K562 (cell line): ENCODE measurements around the gene C1QTNF7. TPM values are rescaled to one million over a fixed set of nuclear protein-coding genes. Genes with fewer than 3 reads are reported as not detected.

Experiments
- CHD7 ChIP-seq: fragments of 200-600 bp; sonication (generic); IDR thresholded peaks from one replicate; pipeline ENCODE4 v1.6.1; 2012; ENCODE audit warnings: mild to moderate bottlenecking, low read depth, low read length, inconsistent platforms
- ZNF431 ChIP-seq: sonication (generic); formaldehyde crosslinking; IDR thresholded peaks from 2 replicates; pipeline ENCODE4 v1.8.0; 2022; ENCODE audit warnings: mild to moderate bottlenecking, missing genetic modification reagents
- polyA plus RNA-seq, 8 experiments: library from polyadenylated mRNA; depleted of rRNA in 4 of 8; stranded (reverse) in 5 of 8; unstranded in 3 of 8; fragments of >200 nt; fragmentation: Nextera tagmentation in 2 of 8; fragmentation: Illumina TruSeq in 1 of 8; extraction: Ambion mirVana in 2 of 8; extraction: Trizol in 1 of 8; gene quantifications; 2 replicates each; pipeline versions ENCODE4 v1.2.1 to v1.2.3, GENCODE V29; 2011 to 2014; ENCODE audit warnings: inconsistent platforms in 1 of 8, missing spikeins in 1 of 8
- total RNA-seq, 7 experiments: library from RNA; depleted of rRNA in 6 of 7; stranded (reverse); fragments of >200 nt in 6 of 7; fragmentation: Illumina TruSeq in 2 of 7; extraction: Trizol in 2 of 7; gene quantifications; 2 replicates each; pipeline versions ENCODE4 v1.2.1 to v1.2.3, GENCODE V29; 2011 to 2021; ENCODE audit warnings: low replicate concordance in 1 of 7
- TF ChIP-seq, protein P1 (sequence below): sonication (generic); formaldehyde crosslinking; IDR thresholded peaks from 2 replicates; pipeline ENCODE4 v1.8.1; 2023; ENCODE audit warnings: mild to moderate bottlenecking, missing genetic modification reagents

The C1QTNF7 gene
- total and polyA plus RNA-seq, 9 of the 15 experiments (the other 6 are each of a cell fraction or from before 2014, with no cell fraction given) = not detected

- TF ChIP-seq CHD7 (no peak), ZNF431 (no peak)
- TF ChIP-seq, protein P1, sequence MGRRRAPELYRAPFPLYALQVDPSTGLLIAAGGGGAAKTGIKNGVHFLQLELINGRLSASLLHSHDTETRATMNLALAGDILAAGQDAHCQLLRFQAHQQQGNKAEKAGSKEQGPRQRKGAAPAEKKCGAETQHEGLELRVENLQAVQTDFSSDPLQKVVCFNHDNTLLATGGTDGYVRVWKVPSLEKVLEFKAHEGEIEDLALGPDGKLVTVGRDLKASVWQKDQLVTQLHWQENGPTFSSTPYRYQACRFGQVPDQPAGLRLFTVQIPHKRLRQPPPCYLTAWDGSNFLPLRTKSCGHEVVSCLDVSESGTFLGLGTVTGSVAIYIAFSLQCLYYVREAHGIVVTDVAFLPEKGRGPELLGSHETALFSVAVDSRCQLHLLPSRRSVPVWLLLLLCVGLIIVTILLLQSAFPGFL (CRISPR knock-in tag) = no peak
Observed at GRCh38 chr4:15417233-15417660, 10.6 kb upstream of the C1QTNF7 start (continued).
